ENCODE data around the gene TAF13. TPM values are rescaled to one million over a fixed set of nuclear protein-coding genes. Genes with fewer than 3 reads are reported as not detected.

TAF13 gene
- total and polyA plus RNA-seq, 2 of the 4 experiments (the other 2 are of a cell fraction) = 13.1 to 42.5 TPM

GRCh38 chr1:109105881-109106280 lies 30.1 kb upstream of the TAF13 start:
- no peak overlapping the region for H2BK5ac ChIP-seq (ENCODE audit: low read depth, low read length, poor library complexity, severe bottlenecking)
- no peak overlapping the region for H2AFZ ChIP-seq (replicated peaks; ENCODE audit: low read length, poor library complexity)
- peaks cover 1% of the 10 kb centered on the region; the same call in 1 of the 2 replicates for H4K20me1 ChIP-seq (ENCODE audit: insufficient read depth, low read length)
- WGBS, 2 experiments (ENCODE audit: extremely low coverage in 2 of 2, insufficient read length in 1 of 2) = no CpG with 5 or more reads among the region's 4 CpGs
- no peak overlapping the region for H3K4ac ChIP-seq (ENCODE audit: low read depth, low read length)
- no peak overlapping the region for H2BK120ac ChIP-seq (ENCODE audit: low read depth, low read length)
- no peak overlapping the region for H3K4me2 ChIP-seq (ENCODE audit: low read depth, low read length)
- H3K18ac ChIP-seq (ENCODE audit: low read depth, low read length) = no peak overlapping the region
- peaks cover 1% of the 10 kb centered on the region; the same call in 1 of the 2 replicates for H3K27me3 ChIP-seq (ENCODE audit: control insufficient read depth, insufficient read depth, low read length)
- H3K79me1 ChIP-seq (ENCODE audit: low read depth in 1 of 2, low read length in 2 of 2) = peaks cover 5 to 27% of the 10 kb centered on the region in 2 experiments; a peak in 3 of 4 replicates
- no peak overlapping the region for H4K5ac ChIP-seq (ENCODE audit: low read depth, low read length)
- dilution Hi-C loops (cut with HindIII; ENCODE audit: low sequenced_read_pairs, unreplicated experiment) = no loop called here
- TF ChIP-seq USF2 (IDR thresholded peaks at IDR 0.05; ENCODE audit: low read depth, low read length) (no peak), MXI1 (IDR thresholded peaks at IDR 0.05; ENCODE audit: borderline replicate concordance, low read depth, low read length) (no peak), CHD1 (IDR thresholded peaks at IDR 0.05; ENCODE audit: low read depth, low read length) (no peak), POLR2A (IDR thresholded peaks at IDR 0.05; ENCODE audit: low read depth, low read length) (no peak), NFE2L2 (IDR thresholded peaks at IDR 0.05; ENCODE audit: low read depth, low read length) (no peak), MAFK (IDR thresholded peaks at IDR 0.05; ENCODE audit: low read depth, low read length) (no peak), RFX5 (IDR thresholded peaks at IDR 0.05; ENCODE audit: low read depth, low read length) (no peak), RAD21 (IDR thresholded peaks at IDR 0.05; ENCODE audit: low read length) (no peak)
- POLR2A ChIA-PET (ENCODE audit: unreplicated experiment) = no interaction called here
- no peak overlapping the region for H3K14ac ChIP-seq (replicated peaks; ENCODE audit: low read depth, low read length)
- H3K9me3 ChIP-seq (ENCODE audit: control insufficient read depth, insufficient read depth, low read length) = no peaks in the 10 kb centered on the region
- H3K9me1 ChIP-seq (ENCODE audit: insufficient read depth, low read length) = no peaks in the 10 kb centered on the region
- intact Hi-C loops (cut with micrococcal nuclease) = no loop called here
- H3K27ac ChIP-seq (ENCODE audit: insufficient read depth, low read length) = no peak overlapping the region
- H2BK20ac ChIP-seq (ENCODE audit: low read depth, low read length) = no peak overlapping the region
- peaks cover 2% of the 10 kb centered on the region; the same call in 1 of the 2 replicates for H3K36me3 ChIP-seq (ENCODE audit: control insufficient read depth, insufficient read depth, low read length)
- no peak overlapping the region for H2BK15ac ChIP-seq (ENCODE audit: low read depth, low read length)
- in situ Hi-C loops (cut with MboI; ENCODE audit: low sequenced_read_pairs) = no loop called here
- no peak overlapping the region for H4K91ac ChIP-seq (ENCODE audit: insufficient read depth, low read depth, low read length)
- no peak for ATAC-seq (ENCODE audit: low read depth)
- H3K56ac ChIP-seq (ENCODE audit: extremely low read depth, insufficient read depth, low read length) = no peak overlapping the region
- CTCF ChIA-PET = no interaction called here
- no peak overlapping the region for H3K23ac ChIP-seq (ENCODE audit: low read depth, low read length)
- H4K8ac ChIP-seq (ENCODE audit: low read depth in 2 of 2, low read length in 2 of 2) = no peak overlapping the region
- no peaks in the 10 kb centered on the region for H3K4me1 ChIP-seq (ENCODE audit: control insufficient read depth, insufficient read depth, low read length)
- H2AK9ac ChIP-seq (replicated peaks; ENCODE audit: low read depth, low read length, poor library complexity) = no peak overlapping the region
- no peak overlapping the region for H3K9ac ChIP-seq (ENCODE audit: low read depth, low read length)
- DNase-seq = no peak
- no peak overlapping the region for H2AK5ac ChIP-seq (ENCODE audit: low read depth, low read length)
- H3K4me3 ChIP-seq (ENCODE audit: insufficient read depth, low read depth, low read length) = no peak overlapping the region
- no TSS peak for BruUV-seq (replicated peaks)

Measured in IMR-90 (cell line).